ENCODE data around the gene KCTD21. TPM values are rescaled to one million over a fixed set of nuclear protein-coding genes. Genes with fewer than 3 reads are reported as not detected.

Gene KCTD21
- total RNA-seq, 1 experiment from 2014 or later = 1.8 TPM

Small RNAs within 50 kb of the gene (small RNA-seq; reads per million reads assigned to genes)
- not detected for gene RNU6-126P

Other genes starting within 250 kb of the KCTD21 start
- gene INTS4, start 194.0 kb downstream of the KCTD21 start, total RNA-seq (2014; rRNA removed; shearing (Covaris generic); ENCODE audit: low replicate concordance) = 42.7 and 51.2 TPM in 2 replicates
- 1.0 TPM in 1 of 2 replicates, not detected in the other for gene KCTD14, start 165.3 kb downstream of the KCTD21 start, total RNA-seq (2014; rRNA removed; shearing (Covaris generic); ENCODE audit: low replicate concordance)
- not detected in 2 replicates for gene THRSP, start 124.8 kb downstream of the KCTD21 start, total RNA-seq (2014; rRNA removed; shearing (Covaris generic); ENCODE audit: low replicate concordance)
- 51.9 and 94.7 TPM in 2 replicates for gene NDUFC2, start 108.8 kb downstream of the KCTD21 start, total RNA-seq (2014; rRNA removed; shearing (Covaris generic); ENCODE audit: low replicate concordance)
- 51.2 and 71.0 TPM in 2 replicates for gene ALG8, start 49.0 kb downstream of the KCTD21 start, total RNA-seq (2014; rRNA removed; shearing (Covaris generic); ENCODE audit: low replicate concordance)
- gene USP35, start 293 bp upstream of the KCTD21 start, total RNA-seq (2014; rRNA removed; shearing (Covaris generic); ENCODE audit: low replicate concordance) = 1.7 and 2.5 TPM in 2 replicates
- 2.6 and 2.7 TPM in 2 replicates for gene GAB2, start 229.2 kb upstream of the KCTD21 start, total RNA-seq (2014; rRNA removed; shearing (Covaris generic); ENCODE audit: low replicate concordance)